Adrenal gland (tissue), 12 donors: ENCODE measurements around the gene CASP1. TPM values are rescaled to one million over a fixed set of nuclear protein-coding genes. Genes with fewer than 3 reads are reported as not detected.
A peak's percentile ranks its signal among the peaks of the same experiment; 100 is the strongest.

ENCODE experiments used
- DNase-seq, 7 donors: peaks; one replicate each; pipeline ENCODE4 v3.0.0-alpha.2; 2019 to 2020
- H3K27ac ChIP-seq, 5 donors: fragments of 200-600 bp; sonication (generic) in 4 of 5; 1 replicate in 3 of 5; 2 replicates in 2 of 5; pipeline versions ENCODE4 v1.5.1 to v1.8.0; 2016 to 2020; ENCODE audit warnings: mild to moderate bottlenecking in 1 of 5
- H3K27me3 ChIP-seq: fragments of 200-600 bp; 2 replicates; pipeline ENCODE4 v1.8.0; 2021
- H3K36me3 ChIP-seq, 2 donors: fragments of 200-600 bp; replicated peaks in 1 of 2; 1 replicate in 1 of 2; 2 replicates in 1 of 2; pipeline versions ENCODE4 v1.5.1 to v1.8.0; 2018 to 2022
- H3K4me1 ChIP-seq, 2 donors: fragments of 200-600 bp; replicated peaks in 1 of 2; 1 replicate in 1 of 2; 2 replicates in 1 of 2; pipeline versions ENCODE4 v1.5.1 to v1.8.0; 2018 to 2021
- H3K4me3 ChIP-seq, 4 donors: fragments of 200-600 bp; sonication (generic) in 3 of 4; one replicate each; pipeline ENCODE4 v1.5.1; 2016 to 2018
- H3K9me3 ChIP-seq, 3 donors: fragments of 200-600 bp; sonication (generic) in 1 of 3; replicated peaks in 1 of 3; 1 replicate in 2 of 3; 2 replicates in 1 of 3; pipeline versions ENCODE4 v1.5.1 to v1.8.0; 2016 to 2021
- CTCF ChIP-seq, 6 experiments: fragments of 450-650 bp in 4 of 6; fragments of 200-600 bp in 2 of 6; sonication (generic) in 1 of 6; IDR thresholded peaks; 1 replicate in 5 of 6; 2 replicates in 1 of 6; pipeline versions ENCODE4 v1.5.1 to v1.8.0; 2016 to 2021; ENCODE audit warnings: antibody characterized with exemption in 6 of 6, mild to moderate bottlenecking in 2 of 6, moderate library complexity in 1 of 6
- POLR2A ChIP-seq, 2 donors: fragments of 450-650 bp; IDR thresholded peaks; one replicate each; pipeline ENCODE4 v1.6.1; 2017; ENCODE audit warnings: antibody characterized with exemption in 2 of 2, mild to moderate bottlenecking in 2 of 2, moderate library complexity in 1 of 2
- WGBS, 4 donors: extraction: QIAGEN DNeasy Blood & Tissue Kit in 2 of 4; methylation state at CpG; one replicate each; pipeline versions ENCODE4 v1.1.5 to v1.1.7; 2013 to 2017; 5-methylcytosine and 5-hydroxymethylcytosine counted together
- intact Hi-C, 2 donors: fragments of 100-400 bp; cut with DNase I; formaldehyde crosslinking; loops; one replicate each; pipeline versions ENCODE4 v1.14.1 to v1.15.0; 2022 to 2023
- polyA plus RNA-seq, 3 donors: library from polyadenylated mRNA; stranded (reverse); fragments of 200-250 nt in 2 of 3; fragments of 350-450 nt in 1 of 3; fragmentation: Illumina TruSeq in 1 of 3; extraction: RNeasy Lipid Tissue Mini Kit (QIAGEN cat#74804) in 1 of 3; gene quantifications; one replicate each; pipeline ENCODE4 v1.2.3, GENCODE V29; 2013 to 2014
- total RNA-seq, 9 donors: library from RNA; depleted of rRNA in 4 of 9; stranded (reverse); fragments of >200 nt in 4 of 9; fragments of 120-200 nt in 1 of 9; fragmentation: NEBNext Ultra II Directional in 1 of 9; extraction: Animal tissue kit (Norgen Biotek cat#: 25700) in 1 of 9; gene quantifications; one replicate each; pipeline versions ENCODE4 v1.1.0 to v1.2.4, GENCODE V29; 2013 to 2023
- donor health status: healthy with polysubstance abuse.
- donor health status: Bipolar disorder and iron deficiency.
- donor health status: DM: yes; HTN: yes; CAD: no.
- donor health status: DM: no; HTN: no; CAD: no.
- donor health status: DM: no; HTN: no; CAD: no.
- donor health status: DM: yes; HTN: yes; CAD: no.

Gene CASP1
- total and polyA plus RNA-seq, 12 donors: 6.1 to 31.4 (median 16.7) TPM

- no peaks in the 10 kb centered on the region for H3K9me3 ChIP-seq
- H3K4me1 ChIP-seq: no peaks in the 10 kb centered on the region
- H3K36me3 ChIP-seq: no peaks in the 10 kb centered on the region
- H3K4me3 ChIP-seq: peak overlapping the region in 1 of 4 donors; percentile 24
- no peak for TF ChIP-seq CTCF (IDR thresholded peaks at IDR 0.05)
- no peak for TF ChIP-seq POLR2A (IDR thresholded peaks at IDR 0.05)
- H3K27ac ChIP-seq: peak overlapping the region in 1 of 5 donors; percentile 10
- no peaks in the 10 kb centered on the region for H3K27me3 ChIP-seq
- DNase-seq: no peak
- intact Hi-C loops: no loop called here
- WGBS, 4 donors: 71 to 92% (median 76%) methylated on average over 2 of the region's 2 CpGs
These were observed 2.4 kb downstream of the CASP1 start for GRCh38 chr11:105032495-105032894.

- Histone ChIP-seq H3K27ac (no peak overlapping the region), H3K4me3 (no peak overlapping the region), H3K27me3 (no peaks in the 10 kb centered on the region), H3K36me3 (peaks cover 0 to 12% of the 10 kb centered on the region in 2 donors), H3K9me3 (no peaks in the 10 kb centered on the region), H3K4me1 (no peaks in the 10 kb centered on the region)
- intact Hi-C loops: no loop called here
- WGBS, 4 donors: 73 to 81% (median 76%) methylated on average over 3 of the region's 3 CpGs
- no peak for DNase-seq
- TF ChIP-seq POLR2A (IDR thresholded peaks at IDR 0.05) (no peak), CTCF (IDR thresholded peaks at IDR 0.05) (no peak)
These were observed 7.3 kb downstream of the CASP1 start for GRCh38 chr11:105027678-105028077.

- intact Hi-C loops: no loop called here
- TF ChIP-seq CTCF (IDR thresholded peaks at IDR 0.05): no peak
- TF ChIP-seq POLR2A (IDR thresholded peaks at IDR 0.05): no peak
- H3K4me3 ChIP-seq: no peak overlapping the region
- 50 to 83% (median 82%) methylated on average over 1 of the region's 1 CpG for WGBS, 4 donors
- no peak for DNase-seq
- no peaks in the 10 kb centered on the region for H3K9me3 ChIP-seq
- peaks cover 0 to 12% of the 10 kb centered on the region in 2 donors for H3K36me3 ChIP-seq
- H3K27ac ChIP-seq: no peak overlapping the region
- no peaks in the 10 kb centered on the region for H3K4me1 ChIP-seq
- H3K27me3 ChIP-seq: no peaks in the 10 kb centered on the region
These were observed 10.6 kb downstream of the CASP1 start for GRCh38 chr11:105024394-105024793.

GRCh38 chr11:105023003-105023402 lies 11.9 kb downstream of the CASP1 start, which contains the start of gene CASP5:
Gene CASP5 (minus strand): TSS chr11:105023168. CDS start chr11:105023136, 32 bp downstream.
- TF ChIP-seq CTCF (IDR thresholded peaks at IDR 0.05) (no peak), POLR2A (IDR thresholded peaks at IDR 0.05) (no peak)
- H3K9me3 ChIP-seq: no peaks in the 10 kb centered on the region

More at GRCh38 chr11:105023003-105023402, 11.9 kb downstream of the CASP1 start, which contains the start of gene CASP5:
- peaks cover 0 to 12% of the 10 kb centered on the region in 2 donors for H3K36me3 ChIP-seq
- H3K27ac ChIP-seq: peak within 1 kb of the TSS in 1 of 5 donors; percentile 6
- no peak for DNase-seq
- no peak within 1 kb of the TSS for H3K4me3 ChIP-seq
- H3K4me1 ChIP-seq: no peaks in the 10 kb centered on the region
- intact Hi-C loops: no loop called here
- no peaks in the 10 kb centered on the region for H3K27me3 ChIP-seq
